Measurements from ENCODE around the gene MIB1. TPM values are rescaled to one million over a fixed set of nuclear protein-coding genes. Genes with fewer than 3 reads are reported as not detected.
A peak's percentile ranks its signal among the peaks of the same experiment; 100 is the strongest.

MIB1 gene
- total and polyA plus RNA-seq, 9 of the 15 experiments (the other 6 are each of a cell fraction or from before 2014, with no cell fraction given): 7.2 to 43.8 (median 23.2) TPM

- TF ChIP-seq MAZ (CRISPR knock-in tag; conservative IDR thresholded peaks at IDR 0.05 in 1 of 2, IDR thresholded peaks at IDR 0.05 in 1 of 2) (0 out of 4 replicates have a peak, but pooled peaks of 1 of the 2 experiments have one; percentile 26), SPI1 (IDR thresholded peaks at IDR 0.05; ENCODE audit: borderline replicate concordance, low read depth, low read length) (no peak), TEAD1 (CRISPR knock-in tag; IDR thresholded peaks at IDR 0.05) (0 out of 4 replicates have a peak, but pooled peaks have one; percentile 13 to 51), ESRRA (IDR thresholded peaks at IDR 0.05; ENCODE audit: borderline replicate concordance, low read depth) (peak; percentile 48; the same call in 1 of the 2 replicates), NR2C2 (CRISPR knock-in tag; IDR thresholded peaks at IDR 0.05) (no peak), NR2C2 (tag; IDR thresholded peaks at IDR 0.05) (peak; percentile 63), CC2D1A (IDR thresholded peaks at IDR 0.05) (peak; percentile 42), ZNF696 (CRISPR knock-in tag; conservative IDR thresholded peaks at IDR 0.05) (no peak), ZNF282 (CRISPR knock-in tag; IDR thresholded peaks at IDR 0.05) (no peak), KAT7 (CRISPR knock-in tag; IDR thresholded peaks at IDR 0.05; ENCODE audit: borderline replicate concordance) (no peak), SMARCA5 (IDR thresholded peaks at IDR 0.05) (no peak), SOX6 (IDR thresholded peaks at IDR 0.05) (peak; percentile 81), CCAR2 (IDR thresholded peaks at IDR 0.05; ENCODE audit: low read depth, low read length) (no peak), SMARCE1 (IDR thresholded peaks at IDR 0.05) (peak; percentile 68), GABPB1 (CRISPR knock-in tag; IDR thresholded peaks at IDR 0.05) (peak; percentile 73), NCOA1 (IDR thresholded peaks at IDR 0.05; ENCODE audit: low read depth) (peak; percentile 77; the same call in 1 of the 2 replicates), POLR2B (IDR thresholded peaks at IDR 0.05; ENCODE audit: low read depth, partially characterized antibody) (peak; percentile 36), SMARCB1 (IDR thresholded peaks at IDR 0.05; ENCODE audit: insufficient read length, low read depth) (no peak), CEBPG (CRISPR knock-in tag; IDR thresholded peaks at IDR 0.05) (peak; percentile 93), CEBPG (tag; conservative IDR thresholded peaks at IDR 0.05 in 1 of 2, IDR thresholded peaks at IDR 0.05 in 1 of 2) (0 out of 4 replicates have a peak, but pooled peaks of 1 of the 2 experiments have one; percentile 12), FOSL1 (tag; conservative IDR thresholded peaks at IDR 0.05) (0 out of 2 replicates have a peak, but pooled peaks have one; percentile 13), NRF1 (conservative IDR thresholded peaks at IDR 0.05 in 1 of 2, IDR thresholded peaks at IDR 0.05 in 1 of 2) (peak; percentile 70 to 77), MTA2 (IDR thresholded peaks at IDR 0.05; ENCODE audit: low read depth) (peak; percentile 35; the same call in 1 of the 2 replicates), TAF7 (tag; IDR thresholded peaks at IDR 0.05) (0 out of 2 replicates have a peak, but pooled peaks have one; percentile 3), TCF3 (CRISPR knock-in tag; IDR thresholded peaks at IDR 0.05) (peak; percentile 80), EP300 (IDR thresholded peaks at IDR 0.05; ENCODE audit: low read length) (peak; percentile 77), PURB (CRISPR knock-in tag; IDR thresholded peaks at IDR 0.05; ENCODE audit: low read depth) (no peak), ZNF592 (IDR thresholded peaks at IDR 0.05) (peak; percentile 84), ZNF707 (CRISPR knock-in tag; conservative IDR thresholded peaks at IDR 0.05) (no peak)
These were observed 5.1 kb upstream of the MIB1 start (continued) for GRCh38 chr18:21735452-21736015.
